H1 (cell line): ENCODE results near the gene KIT. TPM values are rescaled to one million over a fixed set of nuclear protein-coding genes. Genes with fewer than 3 reads are reported as not detected.

Experiments
- CTCF ChIA-PET: fragments of 300-600 bp; sonication (Branson Sonifier 250); formaldehyde crosslinking; loops from one replicate; lab custom pipeline; 2021; ENCODE audit not compliant: partially characterized antibody; lab: Charles Lee
- POLR2A ChIA-PET: fragments of 300-600 bp; sonication (Branson Sonifier 250); formaldehyde crosslinking; loops from one replicate; lab custom pipeline; 2021; ENCODE audit warnings: inconsistent platforms; ENCODE audit not compliant: partially characterized antibody; lab: Charles Lee
- DNase-seq, 2 experiments: peaks; one replicate each; pipeline versions ENCODE4 v3.0.0 to v3.0.0-alpha.2; 2010 to 2022; ENCODE audit warnings: low spot score in 2 of 2, low read depth in 1 of 2, mixed read lengths in 1 of 2
- FAIRE-seq: peaks from 2 replicates; lab custom pipeline; 2011; peaks lifted over from hg19 to GRCh38; lab: Jason Lieb, UNC
- H2AFZ ChIP-seq: 2 replicates; pipeline ENCODE4 v1.8.1; 2012; ENCODE audit warnings: low read length, inconsistent platforms
- H2AK5ac ChIP-seq: 2 replicates; pipeline ENCODE4 v1.6.1; 2013; ENCODE audit warnings: low read depth, low read length
- H2BK120ac ChIP-seq: replicated peaks from 2 replicates; pipeline ENCODE3; 2013; ENCODE audit warnings: low read depth, low read length, inconsistent platforms
- H2BK12ac ChIP-seq: 2 replicates; pipeline ENCODE4 v1.6.1; 2013; ENCODE audit warnings: low read depth, low read length
- H2BK15ac ChIP-seq: 2 replicates; pipeline ENCODE4 v1.6.1; 2013; ENCODE audit warnings: low read length
- H2BK20ac ChIP-seq: 2 replicates; pipeline ENCODE4 v1.6.1; 2013; ENCODE audit warnings: low read length
- H2BK5ac ChIP-seq: 2 replicates; pipeline ENCODE4 v1.6.1; 2013; ENCODE audit warnings: low read depth, low read length
- H3K14ac ChIP-seq: 2 replicates; pipeline ENCODE4 v1.6.1; 2013; ENCODE audit warnings: inconsistent platforms; ENCODE audit not compliant: insufficient read length
- H3K18ac ChIP-seq: 2 replicates; pipeline ENCODE4 v1.6.1; 2013; ENCODE audit warnings: low read length; ENCODE audit errors: extremely low read depth
- H3K23ac ChIP-seq: 2 replicates; pipeline ENCODE4 v1.6.1; 2013; ENCODE audit warnings: inconsistent platforms; ENCODE audit not compliant: insufficient read length
- H3K23me2 ChIP-seq: 2 replicates; pipeline ENCODE4 v1.6.1; 2013; ENCODE audit warnings: low read depth, low read length
- H3K27ac ChIP-seq: 2 replicates; pipeline ENCODE4 v1.6.1; 2011; ENCODE audit warnings: low read depth, low read length, inconsistent platforms
- H3K27me3 ChIP-seq, 4 experiments: replicated peaks in 1 of 4; 1 replicate in 1 of 4; 2 replicates in 3 of 4; pipeline versions ENCODE4 v1.6.1 to v1.8.1; 2011 to 2013; ENCODE audit warnings: low read length in 3 of 4, mild to moderate bottlenecking in 3 of 4, inconsistent platforms in 2 of 4, mixed read lengths in 2 of 4, moderate library complexity in 1 of 4; ENCODE audit not compliant: control insufficient read depth in 3 of 4, insufficient read depth in 3 of 4; ENCODE audit errors: extremely low read depth in 1 of 4
- H3K36me3 ChIP-seq, 4 experiments: 2 replicates each; pipeline versions ENCODE4 v1.6.1 to v1.8.1; 2011 to 2013; ENCODE audit warnings: mild to moderate bottlenecking in 4 of 4, low read length in 3 of 4, moderate library complexity in 2 of 4, control low read depth in 1 of 4, inconsistent platforms in 1 of 4; ENCODE audit not compliant: insufficient read depth in 4 of 4, control insufficient read depth in 2 of 4
- H3K4ac ChIP-seq: replicated peaks from 2 replicates; pipeline ENCODE3; 2013; ENCODE audit warnings: low read length, low read depth, mixed read lengths, inconsistent platforms; ENCODE audit not compliant: insufficient read length
- H3K4me1 ChIP-seq, 4 experiments: replicated peaks in 1 of 4; 1 replicate in 1 of 4; 2 replicates in 3 of 4; pipeline versions ENCODE4 v1.6.1 to v1.8.1; 2011 to 2013; ENCODE audit warnings: low read length in 3 of 4, inconsistent platforms in 2 of 4, mixed read lengths in 1 of 4; ENCODE audit not compliant: insufficient read depth in 4 of 4, control insufficient read depth in 3 of 4
- H3K4me2 ChIP-seq, 2 experiments: 2 replicates each; pipeline versions ENCODE4 v1.6.1 to v1.8.1; 2011 to 2013; ENCODE audit warnings: low read depth in 2 of 2, low read length in 2 of 2, control low read depth in 1 of 2, inconsistent platforms in 1 of 2, mild to moderate bottlenecking in 1 of 2; ENCODE audit not compliant: insufficient read depth in 1 of 2
- H3K4me3 ChIP-seq, 4 experiments: fragments of 200-600, 300-600 bp in 1 of 4; sonication (generic), shearing (Covaris generic), sonication (Bioruptor Twin) in 1 of 4; 2 replicates each; pipeline versions ENCODE4 v1.5.1 to v1.8.1; 2011 to 2016; ENCODE audit warnings: low read length in 4 of 4, low read depth in 3 of 4, control low read depth in 2 of 4, inconsistent platforms in 2 of 4, mild to moderate bottlenecking in 2 of 4, mixed read lengths in 1 of 4, moderate library complexity in 1 of 4; ENCODE audit not compliant: insufficient read depth in 2 of 4; ENCODE audit errors: extremely low read depth in 1 of 4
- H3K56ac ChIP-seq: replicated peaks from 2 replicates; pipeline ENCODE3; 2013; ENCODE audit warnings: low read depth, mild to moderate bottlenecking, mixed read lengths, low read length, inconsistent platforms; ENCODE audit not compliant: insufficient read length
- H3K79me1 ChIP-seq: 2 replicates; pipeline ENCODE4 v1.6.1; 2013; ENCODE audit warnings: low read depth, low read length, control low read depth
- H3K79me2 ChIP-seq, 2 experiments: 2 replicates each; pipeline versions ENCODE4 v1.6.1 to v1.8.1; 2012 to 2013; ENCODE audit warnings: low read length in 2 of 2, mild to moderate bottlenecking in 2 of 2, inconsistent platforms in 1 of 2; ENCODE audit not compliant: insufficient read depth in 2 of 2, control insufficient read depth in 1 of 2
- H3K9ac ChIP-seq, 4 experiments: replicated peaks in 1 of 4; 1 replicate in 1 of 4; 2 replicates in 3 of 4; pipeline versions ENCODE4 v1.6.1 to v1.8.1; 2011 to 2013; ENCODE audit warnings: low read depth in 3 of 4, low read length in 3 of 4, control low read depth in 2 of 4, mild to moderate bottlenecking in 2 of 4, moderate library complexity in 2 of 4, inconsistent platforms in 1 of 4; ENCODE audit errors: extremely low read depth in 1 of 4
- H3K9me3 ChIP-seq, 2 experiments: 2 replicates each; pipeline versions ENCODE4 v1.6.1 to v1.8.1; 2012 to 2013; ENCODE audit warnings: mild to moderate bottlenecking in 2 of 2, moderate library complexity in 2 of 2, control low read depth in 1 of 2, inconsistent platforms in 1 of 2, low read depth in 1 of 2, low read length in 1 of 2, mixed read lengths in 1 of 2; ENCODE audit not compliant: insufficient read depth in 2 of 2
- H4K20me1 ChIP-seq, 2 experiments: replicated peaks in 1 of 2; 2 replicates each; pipeline versions ENCODE3 to v1.8.1; 2011 to 2013; ENCODE audit warnings: inconsistent platforms in 2 of 2, low read length in 2 of 2, mild to moderate bottlenecking in 1 of 2; ENCODE audit not compliant: insufficient read depth in 2 of 2, control insufficient read depth in 1 of 2
- H4K5ac ChIP-seq: 2 replicates; pipeline ENCODE4 v1.6.1; 2013; ENCODE audit warnings: low read length, low read depth, mixed read lengths, inconsistent platforms; ENCODE audit not compliant: insufficient read length
- H4K8ac ChIP-seq: 2 replicates; pipeline ENCODE4 v1.8.0; 2013; ENCODE audit warnings: mild to moderate bottlenecking, moderate library complexity, low read length, inconsistent platforms; ENCODE audit not compliant: insufficient read depth; ENCODE audit errors: extremely low read depth
- H4K91ac ChIP-seq: replicated peaks from 2 replicates; pipeline ENCODE3; 2013; ENCODE audit warnings: low read length, mixed read lengths, inconsistent platforms; ENCODE audit not compliant: insufficient read length
- ASH2L ChIP-seq: fragments of 200-600, 300-600 bp; sonication (generic); IDR thresholded peaks from one replicate; pipeline ENCODE4 v1.7.1; 2017; ENCODE audit warnings: low read length
- CBX5 ChIP-seq: fragments of 300-800, 300-1000 bp; sonication (generic); IDR thresholded peaks from 2 replicates; pipeline ENCODE4 v1.7.1; 2016; ENCODE audit warnings: antibody characterized with exemption, low read length, low read depth
- CEBPB ChIP-seq: IDR thresholded peaks from 2 replicates; pipeline ENCODE4 v1.6.1; 2012; ENCODE audit warnings: low read depth, low read length
- E2F6 ChIP-seq: IDR thresholded peaks from 2 replicates; pipeline ENCODE4 v1.6.1; 2012; ENCODE audit warnings: inconsistent platforms
- EP300 ChIP-seq, 2 experiments: IDR thresholded peaks; 1 replicate in 1 of 2; 2 replicates in 1 of 2; pipeline ENCODE4 v1.6.1; 2011 to 2012; ENCODE audit warnings: low read depth in 2 of 2, low read length in 2 of 2, mild to moderate bottlenecking in 2 of 2, borderline replicate concordance in 1 of 2, inconsistent platforms in 1 of 2, moderate library complexity in 1 of 2
- HDAC2 ChIP-seq, 2 experiments: fragments of 300-600 bp in 1 of 2; sonication (generic) in 1 of 2; IDR thresholded peaks; 2 replicates each; pipeline ENCODE4 v1.6.1; 2011 to 2012; ENCODE audit warnings: low read depth in 2 of 2, low read length in 2 of 2, mild to moderate bottlenecking in 2 of 2, moderate library complexity in 2 of 2, borderline replicate concordance in 1 of 2, inconsistent platforms in 1 of 2
- HDAC6 ChIP-seq: IDR thresholded peaks from one replicate; pipeline ENCODE4 v1.7.1; 2012; ENCODE audit warnings: low read depth, mild to moderate bottlenecking, inconsistent platforms, low read length, moderate library complexity
- NRF1 ChIP-seq: IDR thresholded peaks from 2 replicates; pipeline ENCODE4 v1.6.1; 2011; ENCODE audit warnings: mild to moderate bottlenecking, low read depth, low read length, improper control_type of control experiment
- PHF8 ChIP-seq: fragments of 200-600 bp; sonication (generic); conservative IDR thresholded peaks from 2 replicates; pipeline ENCODE4 v1.7.1; 2012; ENCODE audit warnings: low read depth, mild to moderate bottlenecking, inconsistent platforms, low read length, moderate library complexity
- POLR2A ChIP-seq, 2 experiments: IDR thresholded peaks; 1 replicate in 1 of 2; 2 replicates in 1 of 2; pipeline ENCODE4 v1.6.1; 2011; ENCODE audit warnings: low read depth in 2 of 2, low read length in 2 of 2, mild to moderate bottlenecking in 2 of 2; ENCODE audit errors: control extremely low read depth in 1 of 2
- SAP30 ChIP-seq: fragments of 300-600 bp; sonication (generic); IDR thresholded peaks from 2 replicates; pipeline ENCODE4 v1.7.1; 2012; ENCODE audit warnings: low read length, moderate library complexity, mild to moderate bottlenecking, inconsistent platforms; ENCODE audit not compliant: insufficient read depth, insufficient replicate concordance
- TAF1 ChIP-seq: IDR thresholded peaks from 2 replicates; pipeline ENCODE4 v1.6.1; 2011; ENCODE audit warnings: mild to moderate bottlenecking, low read depth, low read length
- ZNF274 ChIP-seq: IDR thresholded peaks from 2 replicates; pipeline ENCODE4 v1.7.0; 2012; ENCODE audit warnings: low read length, borderline replicate concordance; ENCODE audit errors: extremely low read depth
- WGBS, 2 experiments: shearing (Covaris generic) in 1 of 2; methylation state at CpG; one replicate each; pipeline versions ENCODE4 v1.1.6 to v1.1.7; 2013 to 2015; ENCODE audit warnings: low lambda C conversion rate in 2 of 2, mixed read lengths in 2 of 2, inconsistent platforms in 1 of 2, low coverage in 1 of 2, missing lambda C conversion rate in 1 of 2; ENCODE audit not compliant: insufficient replicate concordance in 2 of 2, insufficient coverage in 1 of 2, insufficient read length in 1 of 2; ENCODE audit errors: extremely low coverage in 1 of 2, missing lambda C conversion rate in 1 of 2; 5-methylcytosine and 5-hydroxymethylcytosine counted together
- polyA plus RNA-seq, 7 experiments: library from polyadenylated mRNA; depleted of rRNA in 3 of 7; stranded (reverse) in 5 of 7; unstranded in 2 of 7; fragments of >200 nt in 5 of 7; fragments of 200-250 nt in 2 of 7; gene quantifications; 1 replicate in 5 of 7; 2 replicates in 1 of 7; 4 replicates in 1 of 7; pipeline versions ENCODE4 v1.2.1 to v1.2.3, GENCODE V29; 2011 to 2013; ENCODE audit warnings: missing spikeins in 2 of 7, mixed read lengths in 2 of 7
- total RNA-seq: library from RNA; stranded (reverse); fragmentation: NEBNext Ultra II Directional; extraction: Animal tissue kit (Norgen Biotek cat#: 25700); gene quantifications from 2 replicates; pipeline ENCODE4 v1.2.1, GENCODE V29; 2021

KIT gene
- total and polyA plus RNA-seq, 2 of the 8 experiments (the other 6 are each of a cell fraction or from before 2014, with no cell fraction given): 14.4 to 24.8 TPM

- DNase-seq: no peak
- Histone ChIP-seq H4K5ac (no peak overlapping the region), H3K23me2 (peaks cover under 1% of the 10 kb centered on the region; the same call in 1 of the 2 replicates), H2BK20ac (no peak overlapping the region), H3K23ac (no peak overlapping the region), H3K4me3 (no peak overlapping the region), H2BK120ac (no peak overlapping the region), H3K27me3 (peaks cover 2 to 13% (median 9%) of the 10 kb centered on the region in 4 experiments), H3K27ac (no peak overlapping the region), H3K79me2 (peaks cover 6 to 68% of the 10 kb centered on the region in 2 experiments), H3K4ac (no peak overlapping the region), H2BK15ac (no peak overlapping the region), H3K56ac (no peak overlapping the region), H3K36me3 (no peaks in the 10 kb centered on the region), H3K14ac (no peak overlapping the region), H3K4me1 (peaks cover 3 to 7% (median 6%) of the 10 kb centered on the region in 4 experiments; a peak in 6 of 7 replicates), H3K9ac (no peak overlapping the region), H3K18ac (no peak overlapping the region), H4K20me1 (peaks cover 12 to 15% of the 10 kb centered on the region in 2 experiments), H3K4me2 (no peak overlapping the region), H2AK5ac (no peak overlapping the region), H4K91ac (no peak overlapping the region), H2AFZ (no peak overlapping the region), H3K9me3 (no peaks in the 10 kb centered on the region), H4K8ac (no peak overlapping the region), H2BK12ac (no peak overlapping the region), H3K79me1 (no peaks in the 10 kb centered on the region), H2BK5ac (no peak overlapping the region)
- POLR2A ChIA-PET: no interaction called here
- no peak for FAIRE-seq
- 90% methylated on average over 6 of the region's 6 CpGs; no CpG with 5 or more reads in 1 of the 2 experiments for WGBS, 2 experiments
- CTCF ChIA-PET: interaction anchor here (1.3 kb wide), 1 partner anchor 14 kb away, joined by 4 read pairs; no protein-coding TSS in a partner anchor
- TF ChIP-seq E2F6 (no peak), TAF1 (no peak), NRF1 (no peak), CBX5 (no peak), ASH2L (no peak), CEBPB (no peak), POLR2A (IDR thresholded peaks at IDR 0.05; ENCODE audit: control extremely low read depth in 1 of 2, low read depth in 2 of 2, low read length in 2 of 2) (no peak), PHF8 (no peak), HDAC2 (IDR thresholded peaks at IDR 0.05; ENCODE audit: borderline replicate concordance in 1 of 2, low read depth in 2 of 2, low read length in 2 of 2) (no peak), HDAC6 (no peak), ZNF274 (no peak), EP300 (IDR thresholded peaks at IDR 0.05; ENCODE audit: borderline replicate concordance in 1 of 2, low read depth in 2 of 2, low read length in 2 of 2) (no peak), SAP30 (no peak)
These were observed 6.6 kb downstream of the KIT start for GRCh38 chr4:54664400-54664799.
